Activated CD4-positive, alpha-beta T cell treated with anti-CD3 and anti-CD28 coated beads, Interleukin-2, amount 10 ng/mL, durations not matched to agents 7 days and 5 days (primary cell): Measurements from ENCODE around the gene INPP5E. TPM values are rescaled to one million over a fixed set of nuclear protein-coding genes. Genes with fewer than 3 reads are reported as not detected.

Experiments used
- CTCF ChIA-PET: fragments of 350-600 bp; sonication (Branson Sonifier 250); formaldehyde crosslinking; loops from one replicate; lab custom pipeline; 2021; ENCODE audit warnings: antibody characterized with exemption; lab: Charles Lee
- POLR2A ChIA-PET: fragments of 350-600 bp; sonication (Branson Sonifier 250); formaldehyde crosslinking; loops from one replicate; lab custom pipeline; 2021; ENCODE audit warnings: antibody characterized with exemption; lab: Charles Lee
- DNase-seq: peaks from one replicate; pipeline ENCODE4 v3.0.0-alpha.2; 2020
- H3K27ac Mint-ChIP-seq: one replicate; pipeline ENCODE4 v1.8.0; 2021; ENCODE audit warnings: mild to moderate bottlenecking, moderate library complexity, mixed read lengths
- H3K27me3 Mint-ChIP-seq: one replicate; pipeline ENCODE4 v1.8.0; 2021; ENCODE audit warnings: mixed read lengths
- H3K36me3 Mint-ChIP-seq: one replicate; pipeline ENCODE4 v1.8.0; 2021; ENCODE audit warnings: low read depth, mixed read lengths
- H3K4me1 Mint-ChIP-seq: one replicate; pipeline ENCODE4 v1.8.0; 2021; ENCODE audit warnings: mixed read lengths
- H3K4me3 Mint-ChIP-seq: one replicate; pipeline ENCODE4 v1.8.0; 2021; ENCODE audit warnings: mild to moderate bottlenecking, moderate library complexity, mixed read lengths
- H3K9me3 Mint-ChIP-seq: one replicate; pipeline ENCODE4 v1.8.0; 2021; ENCODE audit warnings: mixed read lengths
- total RNA-seq, 2 experiments: library from RNA; stranded (reverse); gene quantifications; one replicate each; pipeline ENCODE4 v1.2.3, GENCODE V29; 2021

INPP5E gene
- total RNA-seq, 2 experiments from 2014 or later, result 16.5 to 18.5 TPM

DNA sequence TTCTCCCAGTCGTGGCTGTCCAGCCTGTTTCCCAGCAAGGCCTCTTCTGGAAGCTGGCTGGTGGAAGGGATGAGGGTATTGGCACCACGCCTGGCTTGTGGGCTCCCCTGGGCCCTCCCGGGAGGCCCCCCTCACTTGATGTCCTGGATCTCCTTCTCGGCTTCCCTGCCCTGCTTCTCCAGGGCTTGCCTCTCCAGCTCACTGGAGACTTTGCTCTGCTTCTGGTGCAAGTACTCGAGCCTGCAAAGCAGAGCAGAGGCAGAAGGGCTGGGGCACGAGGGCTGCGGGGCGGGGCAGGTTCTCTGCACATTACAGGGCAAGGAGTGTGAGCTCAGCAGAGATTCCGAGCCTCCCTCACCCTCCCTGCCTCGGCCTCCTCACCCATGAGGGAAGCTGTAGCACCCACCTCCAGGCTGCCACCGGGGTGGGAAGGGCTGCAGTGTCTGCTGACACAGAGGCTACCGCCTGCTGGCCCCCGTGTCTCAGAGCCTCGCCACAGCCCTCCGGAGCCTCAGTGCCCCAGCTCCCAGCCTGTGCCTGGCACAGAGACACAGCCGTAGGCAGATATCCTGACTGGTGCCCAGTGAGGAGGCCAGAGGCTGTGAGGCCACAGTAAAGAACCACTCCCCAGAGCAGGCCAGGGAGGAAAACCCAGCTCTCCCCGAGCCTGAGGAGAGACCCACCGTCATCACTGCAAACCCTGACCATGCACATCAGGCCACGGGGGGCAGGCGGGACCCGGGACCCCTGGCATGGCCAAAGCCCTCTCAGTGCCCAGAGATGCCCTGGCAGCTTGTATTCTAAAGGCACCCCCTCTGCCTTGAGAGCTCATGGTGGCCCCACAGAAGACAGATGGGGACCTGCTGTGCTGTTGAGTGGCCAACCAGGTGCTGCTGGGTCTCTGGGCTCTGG is 46.9 kb downstream of the INPP5E start:
- Mint-ChIP-seq H3K9me3 (no peaks in the 10 kb centered on the region), H3K27me3 (no peaks in the 10 kb centered on the region), H3K36me3 (peaks cover 34% of the 10 kb centered on the region), H3K4me3 (no peak overlapping the region), H3K4me1 (peaks cover 10% of the 10 kb centered on the region), H3K27ac (no peak overlapping the region)
- CTCF ChIA-PET, result interaction anchor here (1.0 to 1.4 kb wide), 3 partner anchors 9 to 13 kb away, joined by 3 to 5 read pairs (median 3); no protein-coding TSS in a partner anchor
- DNase-seq, result no peak
- POLR2A ChIA-PET, result no interaction called here

DNA sequence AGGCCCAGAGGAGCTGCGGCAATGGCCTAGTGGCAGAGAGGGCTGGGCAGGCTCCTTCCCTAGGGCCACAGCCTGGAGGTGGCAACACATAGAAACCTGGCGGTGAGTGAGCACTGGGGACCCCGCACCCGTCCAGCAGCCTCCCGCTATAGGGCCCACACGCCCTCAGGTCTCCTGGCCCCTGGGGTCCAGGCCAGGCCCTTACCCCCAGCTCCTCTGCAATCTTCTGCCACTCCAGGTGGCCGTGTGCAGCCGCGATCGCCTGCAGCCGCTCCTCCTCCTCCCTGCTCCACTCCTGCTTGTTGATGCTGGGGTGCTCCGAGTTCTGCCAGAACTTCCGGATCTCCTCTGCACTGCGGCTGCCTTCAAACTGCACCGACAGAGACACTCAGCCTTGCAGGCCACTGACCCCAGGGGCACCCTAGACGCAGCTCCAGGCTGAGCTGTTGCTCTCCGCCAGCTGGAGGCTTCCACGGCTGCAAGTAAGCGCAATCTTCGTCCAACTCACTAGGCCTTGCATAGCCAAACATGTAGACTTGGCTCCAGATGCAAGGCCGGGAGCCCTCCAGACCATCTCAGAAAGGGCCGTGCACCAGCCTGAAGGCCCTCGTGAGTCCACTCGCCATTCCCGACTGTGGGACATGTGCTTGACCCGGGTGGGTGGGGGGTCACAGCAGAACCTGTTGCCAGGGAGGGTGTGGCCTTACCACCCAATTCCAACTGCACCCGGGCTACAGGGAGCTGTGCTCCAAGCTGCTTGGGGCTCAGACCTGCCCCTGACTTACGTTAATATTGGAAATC is 47.7 kb downstream of the INPP5E start:
- CTCF ChIA-PET, result interaction anchor here (1.0 to 1.4 kb wide), 3 partner anchors 9 to 13 kb away, joined by 3 to 5 read pairs (median 3); no protein-coding TSS in a partner anchor
- Mint-ChIP-seq H3K27me3 (no peaks in the 10 kb centered on the region), H3K4me3 (no peak overlapping the region), H3K27ac (no peak overlapping the region), H3K4me1 (peaks cover 12% of the 10 kb centered on the region), H3K36me3 (peaks cover 39% of the 10 kb centered on the region), H3K9me3 (no peaks in the 10 kb centered on the region)
- POLR2A ChIA-PET, result no interaction called here
- no peak for DNase-seq

- POLR2A ChIA-PET, result no interaction called here
- no peak overlapping the region for H3K4me3 Mint-ChIP-seq
- H3K36me3 Mint-ChIP-seq, result peaks cover 54% of the 10 kb centered on the region
- no peaks in the 10 kb centered on the region for H3K27me3 Mint-ChIP-seq
- H3K4me1 Mint-ChIP-seq, result peaks cover 28% of the 10 kb centered on the region
- no peaks in the 10 kb centered on the region for H3K9me3 Mint-ChIP-seq
- peak overlapping the region; percentile 25 for H3K27ac Mint-ChIP-seq
- DNase-seq, result no peak
- CTCF ChIA-PET, result interaction anchor here (1.1 to 15.6 kb wide), 4 partner anchors 10 to 25 kb away, joined by 3 to 106 read pairs (median 22); partner anchors contain the start of genes DNLZ and SNAPC4
Measured at GRCh38 chr9:136389396-136389795, 50.2 kb downstream of the INPP5E start.

GRCh38 chr9:136387217-136387616 is 52.4 kb downstream of the INPP5E start:
- Mint-ChIP-seq H3K4me1 (peaks cover 35% of the 10 kb centered on the region), H3K36me3 (peaks cover 54% of the 10 kb centered on the region)

GRCh38 chr9:136386018-136386417 is 53.6 kb downstream of the INPP5E start:
- ChIA-PET POLR2A (no interaction called here), CTCF (interaction anchor here (1.6 to 15.6 kb wide), 3 partner anchors 14 to 21 kb away, joined by 3 to 106 read pairs (median 40); partner anchors contain the start of genes DNLZ and SNAPC4)
- no peaks in the 10 kb centered on the region for H3K27me3 Mint-ChIP-seq
- no peak for DNase-seq
- H3K36me3 Mint-ChIP-seq, result peaks cover 46% of the 10 kb centered on the region
- H3K4me3 Mint-ChIP-seq, result no peak overlapping the region
- H3K4me1 Mint-ChIP-seq, result peaks cover 35% of the 10 kb centered on the region
- H3K9me3 Mint-ChIP-seq, result no peaks in the 10 kb centered on the region
- peak overlapping the region; percentile 3 for H3K27ac Mint-ChIP-seq

More at GRCh38 chr9:136387217-136387616, 52.4 kb downstream of the INPP5E start:
- no peak overlapping the region for H3K4me3 Mint-ChIP-seq
- H3K27ac Mint-ChIP-seq, result no peak overlapping the region
- H3K27me3 Mint-ChIP-seq, result no peaks in the 10 kb centered on the region
- no peak for DNase-seq
- POLR2A ChIA-PET, result no interaction called here
- CTCF ChIA-PET, result interaction anchor here (0.7 to 15.6 kb wide), 4 partner anchors 11 to 23 kb away, joined by 3 to 106 read pairs (median 22); partner anchors contain the start of genes CARD9, DNLZ and SNAPC4
- no peaks in the 10 kb centered on the region for H3K9me3 Mint-ChIP-seq

GRCh38 chr9:136385015-136385414 is 54.6 kb downstream of the INPP5E start:
- no peaks in the 10 kb centered on the region for H3K27me3 Mint-ChIP-seq
- peak overlapping the region; percentile 77 for H3K27ac Mint-ChIP-seq
- H3K9me3 Mint-ChIP-seq, result no peaks in the 10 kb centered on the region
- ChIA-PET POLR2A (interaction anchor here (0.6 kb wide), 1 partner anchor 435 kb away, joined by 5 read pairs; no protein-coding TSS in a partner anchor), CTCF (interaction anchor here (1.6 to 15.6 kb wide), 3 partner anchors 15 to 20 kb away, joined by 3 to 106 read pairs (median 40); partner anchors contain the start of genes DNLZ and SNAPC4)
- peaks cover 35% of the 10 kb centered on the region for H3K4me1 Mint-ChIP-seq
- peak overlapping the region; percentile 24 for H3K4me3 Mint-ChIP-seq
- peak; percentile 73 for DNase-seq
- peaks cover 45% of the 10 kb centered on the region for H3K36me3 Mint-ChIP-seq

GRCh38 chr9:136383436-136383835 is 56.2 kb downstream of the INPP5E start:
- H3K36me3 Mint-ChIP-seq, result peaks cover 40% of the 10 kb centered on the region
- no peaks in the 10 kb centered on the region for H3K9me3 Mint-ChIP-seq
- CTCF ChIA-PET, result interaction anchor here (1.4 to 15.6 kb wide), 3 partner anchors 9 to 19 kb away, joined by 3 to 106 read pairs (median 40); partner anchors contain the start of genes DNLZ and SNAPC4

DNA sequence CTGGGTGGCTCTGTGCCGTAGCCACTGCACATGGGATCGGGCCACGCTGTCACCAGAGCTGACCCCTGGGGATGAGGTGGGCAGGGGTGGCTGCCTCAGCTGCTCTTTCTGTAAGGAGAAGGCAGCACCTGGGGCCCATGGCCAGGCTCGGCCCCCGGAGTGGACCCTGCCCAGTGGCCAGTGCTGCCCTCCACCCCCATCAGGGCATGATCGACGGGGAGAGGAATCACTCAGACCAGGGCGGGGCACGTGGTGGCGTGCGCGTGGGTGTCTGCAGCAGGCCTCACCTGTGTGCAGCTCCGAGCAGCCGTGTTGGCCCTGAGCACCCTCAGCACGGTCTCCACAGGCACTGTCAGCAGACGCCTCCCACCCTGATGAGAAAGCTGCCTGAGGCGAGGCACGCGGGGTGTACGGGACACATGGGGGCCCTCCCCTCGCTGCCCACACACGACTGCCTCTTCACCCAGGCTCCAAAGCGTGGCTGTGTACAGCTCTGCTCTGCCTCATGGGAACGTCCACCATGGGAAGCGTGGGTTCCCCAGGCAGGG is 57.6 kb downstream of the INPP5E start:
- POLR2A ChIA-PET, result no interaction called here
- DNase-seq, result no peak
- no peaks in the 10 kb centered on the region for H3K9me3 Mint-ChIP-seq
- no peak overlapping the region for H3K4me3 Mint-ChIP-seq
- H3K36me3 Mint-ChIP-seq, result peaks cover 29% of the 10 kb centered on the region
- H3K27me3 Mint-ChIP-seq, result no peaks in the 10 kb centered on the region
- H3K27ac Mint-ChIP-seq, result no peak overlapping the region
- H3K4me1 Mint-ChIP-seq, result peaks cover 24% of the 10 kb centered on the region
- CTCF ChIA-PET, result interaction anchor here (1.3 to 15.6 kb wide), 4 partner anchors 10 to 17 kb away, joined by 3 to 106 read pairs (median 4); partner anchors contain the start of gene DNLZ

More at GRCh38 chr9:136383436-136383835, 56.2 kb downstream of the INPP5E start:
- no peak overlapping the region for H3K4me3 Mint-ChIP-seq
- H3K27me3 Mint-ChIP-seq, result no peaks in the 10 kb centered on the region
- no peak for DNase-seq
- no peak overlapping the region for H3K27ac Mint-ChIP-seq
- POLR2A ChIA-PET, result no interaction called here
- peaks cover 26% of the 10 kb centered on the region for H3K4me1 Mint-ChIP-seq

DNA sequence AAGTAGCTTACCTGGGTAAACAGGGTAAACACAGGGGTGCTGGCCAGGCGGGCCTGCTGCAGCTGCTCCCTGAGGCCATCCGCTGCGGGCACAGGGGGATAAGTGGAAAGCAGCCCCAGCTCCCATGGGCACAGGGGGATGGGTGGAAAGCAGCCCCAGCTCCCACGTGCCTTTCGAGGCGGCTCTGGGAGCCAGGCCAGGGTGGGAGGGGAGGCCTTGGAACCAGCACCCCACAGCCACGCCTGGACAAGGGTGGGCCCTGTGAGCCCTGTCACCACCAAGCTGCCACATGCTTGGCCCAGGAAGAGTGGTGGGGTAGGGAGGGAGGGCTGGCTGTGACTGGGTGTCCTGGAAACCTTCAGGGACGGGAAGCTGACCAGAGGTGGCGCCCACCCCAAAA is 58.3 kb downstream of the INPP5E start:
- H3K27ac Mint-ChIP-seq, result no peak overlapping the region
- no peaks in the 10 kb centered on the region for H3K9me3 Mint-ChIP-seq
- peaks cover 25% of the 10 kb centered on the region for H3K36me3 Mint-ChIP-seq
- ChIA-PET CTCF (interaction anchor here (1.3 to 15.6 kb wide), 2 partner anchors 9 to 17 kb away, joined by 4 to 106 read pairs; partner anchors contain the start of gene DNLZ), POLR2A (no interaction called here)
- peaks cover 24% of the 10 kb centered on the region for H3K4me1 Mint-ChIP-seq
- no peaks in the 10 kb centered on the region for H3K27me3 Mint-ChIP-seq
- H3K4me3 Mint-ChIP-seq, result no peak overlapping the region
- no peak for DNase-seq

DNA sequence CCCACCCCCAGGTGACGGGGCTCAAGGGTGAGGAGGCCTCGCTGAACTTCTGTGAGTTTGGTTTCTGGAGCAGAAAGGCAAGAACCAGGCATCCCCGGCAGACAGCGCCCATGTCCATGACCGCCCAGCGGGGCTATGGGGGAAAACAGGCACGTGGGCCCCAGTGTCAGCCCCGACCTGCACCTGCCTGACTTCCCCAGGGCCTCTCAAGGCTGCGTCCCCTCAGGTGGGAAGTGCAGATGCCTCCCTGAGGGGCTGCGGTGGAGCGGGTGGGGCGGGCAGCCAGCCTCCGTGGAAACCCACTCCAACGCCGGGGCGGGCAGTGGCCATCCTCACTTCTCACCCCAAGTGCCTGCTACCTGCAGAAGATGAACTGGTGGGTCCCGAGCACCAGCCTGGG is 59.3 kb downstream of the INPP5E start:
- no peak overlapping the region for H3K4me3 Mint-ChIP-seq
- H3K36me3 Mint-ChIP-seq, result peaks cover 17% of the 10 kb centered on the region
- H3K9me3 Mint-ChIP-seq, result no peaks in the 10 kb centered on the region
- H3K4me1 Mint-ChIP-seq, result peaks cover 16% of the 10 kb centered on the region
- H3K27ac Mint-ChIP-seq, result no peak overlapping the region
- ChIA-PET CTCF (interaction anchor here (15.6 kb wide), 1 partner anchor 16 kb away, joined by 106 read pairs; the partner anchor contains the start of gene DNLZ), POLR2A (no interaction called here)
- H3K27me3 Mint-ChIP-seq, result no peaks in the 10 kb centered on the region
- DNase-seq, result no peak

- Mint-ChIP-seq H3K9me3 (no peaks in the 10 kb centered on the region), H3K27me3 (no peaks in the 10 kb centered on the region), H3K27ac (no peak overlapping the region), H3K4me1 (peaks cover 11% of the 10 kb centered on the region), H3K4me3 (no peak overlapping the region), H3K36me3 (peaks cover 12% of the 10 kb centered on the region)
- POLR2A ChIA-PET, result no interaction called here
- DNase-seq, result no peak
- CTCF ChIA-PET, result interaction anchor here (1.2 to 15.6 kb wide), 3 partner anchors 9 to 15 kb away, joined by 3 to 106 read pairs (median 5); partner anchors contain the start of gene DNLZ
Measured at GRCh38 chr9:136379891-136380290, 59.8 kb downstream of the INPP5E start.
